Endometrial microvascular endothelial cells (primary cell): Measurements from ENCODE around the gene ARMC6. TPM values are rescaled to one million over a fixed set of nuclear protein-coding genes. Genes with fewer than 3 reads are reported as not detected.

Source experiments
- in situ Hi-C: cut with HindIII; loops from 2 replicates; pipeline ENCODE4 v1.10.0; 2017; ENCODE audit warnings: low sequenced_read_pairs, low pct_unique_long_range_greater_than_20kb; ENCODE audit errors: inconsistent ontology term
- total RNA-seq: library from RNA; depleted of rRNA; stranded (reverse); fragments of >200 nt; gene quantifications from one replicate; pipeline ENCODE4 v1.2.3, GENCODE V29; 2015; ENCODE audit errors: inconsistent ontology term

ARMC6 gene
- total RNA-seq, 1 donor from 2014 or later, result 63.6 TPM

DNA sequence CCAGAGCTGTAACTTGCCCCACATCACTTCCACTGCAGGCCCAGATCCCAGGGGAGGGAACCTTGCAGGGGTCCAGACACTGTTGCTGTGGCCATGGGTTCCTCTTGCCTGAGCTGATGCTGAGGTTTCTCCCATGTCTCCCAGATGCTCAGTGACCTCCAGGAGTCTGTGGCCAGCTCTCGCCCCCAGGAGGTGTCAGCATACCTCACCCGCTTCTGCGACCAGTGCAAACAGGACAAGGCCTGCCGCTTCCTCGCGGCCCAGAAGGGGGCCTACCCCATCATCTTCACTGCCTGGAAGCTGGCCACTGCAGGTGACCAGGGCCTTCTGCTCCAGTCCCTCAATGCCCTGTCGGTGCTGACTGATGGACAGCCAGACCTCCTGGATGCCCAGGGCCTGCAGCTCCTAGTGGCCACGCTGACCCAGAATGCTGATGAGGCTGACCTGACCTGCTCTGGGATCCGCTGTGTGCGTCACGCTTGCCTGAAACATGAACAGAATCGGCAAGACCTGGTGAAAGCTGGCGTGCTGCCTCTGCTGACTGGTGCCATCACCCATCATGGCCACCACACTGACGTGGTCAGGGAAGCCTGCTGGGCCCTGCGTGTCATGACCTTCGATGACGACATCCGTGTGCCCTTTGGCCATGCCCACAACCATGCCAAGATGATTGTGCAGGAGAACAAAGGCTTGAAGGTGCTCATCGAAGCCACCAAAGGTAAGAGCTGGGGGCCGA lies 18.2 kb downstream of the ARMC6 start:
- in situ Hi-C loops, result no loop called here

DNA sequence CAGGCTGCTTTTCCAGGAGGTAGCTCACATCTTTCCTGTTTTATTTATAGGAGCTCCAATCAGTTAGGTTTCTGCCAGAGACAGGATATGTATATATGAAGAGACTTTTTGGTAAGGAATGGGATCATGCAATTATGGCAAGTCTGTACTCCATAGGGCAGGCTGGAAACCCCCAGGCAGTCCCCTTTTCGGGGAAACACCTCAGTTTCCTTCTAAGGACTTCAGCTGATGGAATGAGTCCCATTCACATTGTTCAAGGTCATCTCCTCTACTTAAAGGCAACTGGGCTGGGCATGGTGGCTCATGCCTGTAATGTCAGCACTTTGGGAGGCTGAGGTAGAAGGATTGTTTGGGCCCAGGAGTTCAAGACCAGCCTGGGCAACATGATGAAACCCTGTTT lies 19.5 kb downstream of the ARMC6 start:
- in situ Hi-C loops, result no loop called here

DNA sequence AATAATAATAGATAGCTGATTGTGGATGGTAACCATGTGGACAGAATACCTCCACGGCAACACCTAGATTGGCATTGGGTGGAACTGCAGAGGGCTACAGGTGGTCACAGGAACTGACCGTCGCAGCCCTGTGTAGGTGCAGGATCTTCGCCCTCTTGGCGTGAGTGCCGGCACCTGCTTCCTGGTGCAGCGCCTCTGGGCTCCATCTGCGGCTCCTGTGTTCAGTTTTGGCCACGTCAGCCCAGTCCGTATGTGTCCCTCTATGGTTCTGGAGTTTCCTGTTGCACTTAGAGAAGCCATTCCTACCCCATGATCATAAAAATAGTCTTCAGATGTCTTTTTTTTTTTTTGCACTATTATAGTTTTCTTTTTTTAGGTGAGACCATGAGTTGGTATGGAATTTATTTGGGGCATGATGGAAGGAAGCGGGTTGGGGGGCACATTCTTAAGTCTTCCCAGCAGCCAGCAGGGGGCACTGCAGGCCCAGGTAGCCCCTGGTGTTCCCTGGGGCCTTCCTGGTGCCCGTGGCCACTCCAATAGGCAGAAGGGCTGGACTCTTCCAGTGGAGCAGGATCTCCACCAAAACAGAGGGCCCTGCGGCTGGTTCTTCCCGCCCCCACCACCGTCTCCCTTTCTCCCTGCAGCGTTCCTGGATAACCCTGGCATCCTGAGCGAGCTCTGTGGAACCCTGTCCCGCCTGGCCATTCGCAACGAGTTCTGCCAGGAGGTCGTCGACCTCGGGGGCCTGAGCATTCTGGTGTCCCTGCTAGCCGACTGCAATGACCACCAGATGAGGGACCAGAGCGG lies 20.3 kb downstream of the ARMC6 start:
- in situ Hi-C loops, result no loop called here

DNA sequence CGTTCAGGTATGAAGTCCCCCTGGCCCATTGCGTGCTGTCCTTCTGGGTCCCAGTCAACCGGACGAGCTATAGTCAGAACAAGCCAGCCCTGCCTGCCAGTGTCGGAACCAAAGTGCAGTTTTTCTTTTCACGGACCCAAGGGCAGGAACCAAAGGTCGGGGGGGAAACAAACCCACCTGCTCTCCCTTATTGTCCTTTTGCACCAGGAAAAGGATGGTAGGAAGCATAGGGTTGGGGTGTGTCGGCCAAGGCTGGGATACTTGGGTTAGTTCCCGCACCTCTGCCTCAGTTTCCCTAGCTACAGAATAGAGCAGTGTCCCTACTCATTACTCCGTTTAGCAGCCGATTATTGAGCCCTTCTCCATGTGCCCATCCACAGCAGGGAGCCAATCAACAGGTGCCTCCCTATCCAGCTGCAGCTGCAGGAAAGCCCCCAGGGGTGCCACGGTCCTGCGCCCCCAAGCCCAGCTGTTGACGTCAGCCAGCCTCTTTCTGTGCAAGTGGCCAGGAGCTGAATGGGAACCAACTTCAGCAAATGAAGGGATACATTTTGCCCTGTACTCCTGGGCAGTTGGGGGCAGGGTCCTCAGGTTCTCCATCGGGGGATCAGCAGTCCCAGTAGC lies 21.0 kb downstream of the ARMC6 start:
- in situ Hi-C loops, result no loop called here

DNA sequence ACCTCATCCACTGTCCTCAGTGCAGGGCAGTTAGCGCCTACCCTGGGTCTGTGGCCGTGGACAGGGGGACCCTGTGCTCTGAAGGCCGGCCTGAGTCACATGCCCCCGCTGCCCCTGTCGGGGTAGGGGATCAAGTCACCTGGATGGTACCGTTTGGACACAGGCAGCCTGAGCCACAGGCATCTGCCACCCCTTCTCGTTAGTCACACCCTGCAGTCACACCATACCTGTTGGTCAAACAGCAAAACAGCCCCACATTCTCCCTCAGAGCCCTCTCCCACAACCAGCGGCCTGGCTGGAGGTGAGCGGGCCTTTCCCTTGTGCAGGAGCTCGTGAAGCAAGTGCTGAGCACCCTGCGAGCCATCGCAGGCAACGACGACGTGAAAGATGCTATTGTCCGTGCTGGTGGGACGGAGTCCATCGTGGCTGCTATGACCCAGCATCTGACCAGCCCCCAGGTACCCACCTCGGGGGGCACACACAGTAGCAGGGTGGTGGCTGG lies 21.6 kb downstream of the ARMC6 start:
- in situ Hi-C loops, result no loop called here

DNA sequence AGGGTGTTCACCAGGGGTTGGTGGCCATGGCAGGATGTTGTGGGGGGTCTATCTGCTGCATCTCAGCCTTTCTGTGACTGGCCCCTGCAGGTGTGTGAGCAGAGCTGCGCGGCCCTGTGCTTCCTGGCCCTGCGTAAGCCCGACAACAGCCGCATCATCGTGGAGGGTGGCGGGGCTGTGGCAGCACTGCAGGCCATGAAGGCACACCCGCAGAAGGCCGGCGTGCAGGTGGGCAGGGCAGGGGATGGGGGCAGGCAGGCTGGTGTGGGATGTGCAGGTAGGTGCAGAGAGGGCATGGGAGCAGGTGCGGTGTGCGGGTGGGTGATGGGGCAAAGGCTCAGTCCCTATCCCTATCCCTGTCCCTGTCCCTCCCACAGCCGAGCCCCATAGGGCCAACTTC lies 22.3 kb downstream of the ARMC6 start:
- in situ Hi-C loops, result no loop called here

DNA sequence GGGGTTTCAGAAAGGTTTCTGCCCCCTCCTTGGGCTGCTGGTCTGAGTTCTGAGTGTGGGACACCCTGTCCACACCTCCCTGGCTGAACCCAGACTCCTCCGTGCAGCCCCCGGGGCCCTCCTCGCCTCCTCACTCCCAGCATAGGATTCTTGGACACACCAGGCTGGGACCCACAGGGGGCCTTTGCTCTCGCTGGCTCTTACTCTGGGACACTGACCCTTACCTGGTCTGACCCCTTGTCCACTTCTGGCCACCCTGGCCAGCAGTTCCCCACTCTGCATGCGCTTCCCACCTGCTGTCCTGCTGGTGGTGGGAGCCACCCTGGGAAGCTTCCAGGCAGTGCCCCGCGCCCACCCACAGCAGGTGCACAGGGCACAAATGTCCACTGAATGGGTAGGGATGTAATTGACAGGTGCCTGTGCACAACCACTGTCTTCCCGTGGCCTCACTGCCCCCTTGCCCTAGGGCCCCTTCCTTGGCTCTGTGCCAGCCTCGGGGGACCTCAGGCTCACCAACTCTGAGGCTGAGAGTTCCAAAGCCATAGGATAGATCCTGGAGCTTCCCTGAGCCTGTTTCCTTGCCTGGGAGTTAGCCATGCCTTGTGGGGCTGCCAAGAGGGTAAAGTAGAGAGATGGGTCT lies 23.4 kb downstream of the ARMC6 start:
- in situ Hi-C loops, result no loop called here

DNA sequence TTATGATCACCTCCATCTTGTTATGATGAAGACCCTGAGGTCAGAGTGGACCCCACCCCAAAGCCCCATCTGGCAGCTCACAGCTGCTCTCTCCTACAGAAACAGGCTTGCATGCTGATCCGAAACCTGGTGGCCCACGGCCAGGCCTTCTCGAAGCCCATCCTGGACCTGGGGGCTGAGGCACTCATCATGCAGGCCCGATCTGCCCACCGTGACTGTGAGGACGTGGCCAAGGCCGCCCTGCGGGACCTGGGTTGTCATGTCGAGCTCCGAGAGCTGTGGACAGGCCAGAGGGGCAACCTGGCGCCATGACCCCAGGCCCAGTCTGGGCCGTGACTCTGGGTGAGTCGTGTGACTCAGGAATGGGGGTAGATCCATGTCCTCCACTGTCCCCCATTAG lies 23.9 kb downstream of the ARMC6 start:
- in situ Hi-C loops, result no loop called here

DNA sequence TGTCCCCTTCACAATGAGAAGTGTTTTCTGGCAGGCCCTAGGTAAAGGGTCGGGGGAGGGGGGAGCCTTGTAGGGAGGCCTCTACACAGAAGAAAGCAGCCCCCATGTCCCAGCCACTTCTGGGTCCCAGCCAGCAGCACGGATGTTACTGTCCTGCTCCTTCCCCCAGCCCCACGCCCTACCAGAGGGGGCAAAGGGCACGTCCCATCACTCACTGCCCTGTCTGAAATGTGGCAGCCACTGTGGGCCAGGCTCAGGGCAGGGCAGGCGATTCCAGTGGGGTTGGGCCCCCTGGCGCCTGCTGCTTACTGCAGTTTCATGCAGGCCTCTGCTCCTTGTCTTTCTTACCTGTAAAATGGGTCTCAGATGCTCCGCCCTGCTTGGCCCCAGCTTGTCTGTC lies 24.3 kb downstream of the ARMC6 start:
- in situ Hi-C loops, result no loop called here

DNA sequence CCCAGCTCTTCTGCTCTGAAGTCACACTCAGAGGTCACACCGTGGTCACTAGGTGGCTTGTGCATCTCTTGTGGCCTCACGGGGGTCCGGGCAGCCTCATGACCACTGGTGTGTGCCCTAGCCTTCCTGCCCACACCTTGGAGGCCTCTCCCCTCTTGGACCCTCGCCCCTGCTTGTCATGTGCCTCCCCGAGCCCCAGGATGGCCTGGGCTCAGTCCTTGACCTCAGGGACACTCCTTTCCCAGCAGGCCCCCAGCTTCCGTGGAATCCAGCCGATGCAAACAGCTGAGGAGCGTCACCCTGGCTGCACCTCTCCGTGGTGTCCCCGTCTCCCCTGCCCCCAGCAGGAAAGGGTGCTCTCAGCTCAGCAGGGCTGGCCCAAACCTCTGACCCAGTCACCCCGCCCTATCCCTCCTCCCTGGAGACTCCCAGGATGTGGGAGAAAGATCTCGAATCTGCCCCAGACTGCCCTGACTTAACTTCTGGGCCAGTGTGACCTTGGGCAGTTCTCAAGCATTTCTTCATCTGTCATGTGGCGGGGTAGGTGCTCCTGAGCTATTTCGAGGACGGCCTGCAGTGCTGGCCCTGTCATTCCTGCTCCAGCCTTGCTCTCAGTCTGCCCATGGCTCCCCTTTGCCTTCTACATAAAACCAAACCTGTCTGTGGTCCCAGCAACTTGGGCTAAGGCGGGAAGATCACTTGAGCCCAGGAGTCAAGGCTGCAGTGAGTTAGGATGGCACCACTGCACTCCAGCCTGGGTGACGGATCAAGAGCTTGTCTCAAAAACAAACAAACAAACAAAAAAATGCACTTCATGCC lies 25.8 kb downstream of the ARMC6 start:
- in situ Hi-C loops, result no loop called here

DNA sequence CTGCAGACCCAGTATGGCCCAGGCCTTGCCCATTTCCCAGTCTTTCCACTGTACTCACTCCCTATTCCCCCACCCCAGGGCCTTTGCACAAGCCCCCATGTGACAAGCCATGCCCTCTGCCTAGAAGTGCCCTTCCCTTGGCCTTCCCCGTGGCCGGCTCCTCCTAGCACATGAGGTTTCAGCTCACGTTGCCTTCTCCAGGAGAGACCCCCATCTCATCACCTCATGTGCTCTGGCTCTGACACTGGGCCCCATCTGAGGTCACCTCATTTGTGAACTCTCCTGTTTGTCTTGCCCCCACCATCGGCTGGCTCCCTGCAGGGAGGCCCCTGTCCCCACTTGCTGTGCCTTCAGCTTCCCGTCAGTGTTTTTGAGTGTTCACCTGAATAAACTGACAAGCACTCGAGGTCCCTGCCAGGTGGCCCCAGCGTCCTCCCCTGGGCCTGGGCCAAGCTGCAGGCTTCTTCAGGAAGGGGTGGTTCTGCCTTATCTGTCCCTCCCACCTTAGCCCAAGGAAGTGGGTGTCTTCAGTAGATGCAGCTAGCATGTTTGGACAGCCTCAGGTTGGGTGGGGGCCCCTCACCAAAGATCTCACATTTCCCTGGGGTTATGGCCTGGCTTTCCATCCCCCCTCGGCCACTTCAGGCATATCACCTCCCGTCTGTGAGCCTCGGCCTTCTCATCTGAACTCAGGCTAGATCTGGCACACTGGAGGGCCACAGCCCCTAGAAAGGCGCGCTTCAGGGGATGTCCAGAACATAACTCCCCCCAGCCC lies 26.6 kb downstream of the ARMC6 start:
- in situ Hi-C loops, result no loop called here

DNA sequence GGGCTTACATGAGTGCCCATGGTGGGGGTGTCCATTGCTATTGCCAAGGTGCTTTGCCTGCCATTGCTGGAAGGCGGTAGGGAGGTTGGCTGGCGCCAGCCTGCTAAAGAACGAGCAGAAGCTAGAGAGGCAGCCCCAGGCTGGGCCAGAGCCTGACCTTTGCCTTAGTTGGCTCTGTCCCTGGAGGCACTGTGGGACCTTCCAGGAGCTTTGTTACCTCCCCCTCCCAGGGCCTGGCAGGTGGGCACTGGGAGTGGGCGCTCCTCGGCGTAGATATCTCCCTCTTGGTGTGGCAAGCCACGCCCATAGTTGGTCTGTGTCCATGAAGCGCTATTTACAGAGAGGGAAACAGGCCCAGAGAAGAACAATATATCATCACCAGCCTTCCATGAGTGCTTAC lies 28.1 kb downstream of the ARMC6 start:
- in situ Hi-C loops, result no loop called here

DNA sequence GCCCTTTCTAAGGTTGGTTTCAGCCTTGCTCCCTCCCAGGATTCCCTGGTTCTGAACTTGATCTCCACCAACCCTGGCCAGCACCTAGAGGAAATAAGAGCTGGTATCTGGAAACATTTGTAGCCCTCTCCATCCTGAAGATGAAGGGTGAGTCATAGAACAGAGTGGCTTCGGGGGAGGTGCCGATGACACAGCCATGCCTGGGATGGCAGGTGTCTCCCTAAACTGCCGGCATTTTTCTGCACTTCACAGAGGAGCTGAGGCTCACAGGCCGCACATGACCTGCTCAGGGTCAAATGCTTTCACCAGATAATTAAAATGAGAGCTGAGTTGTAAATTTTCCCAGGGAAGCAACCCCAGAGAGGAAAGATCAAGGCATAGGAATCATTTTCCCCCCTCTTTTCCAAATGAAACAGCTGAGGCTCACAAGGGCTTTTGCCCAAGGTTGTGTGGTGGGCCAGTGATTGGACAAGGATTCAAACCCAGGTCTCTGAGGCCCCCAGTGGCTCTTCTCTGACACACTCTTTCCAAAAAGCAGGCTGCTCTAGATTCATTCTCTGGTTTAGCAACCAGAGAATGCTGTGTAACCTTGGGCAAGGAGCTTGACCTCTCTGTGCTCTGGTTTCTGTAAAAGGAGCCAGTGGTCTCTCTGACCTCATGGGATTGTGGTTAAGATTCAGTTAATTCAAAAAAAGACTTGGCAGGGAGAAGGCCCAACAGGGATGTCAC lies 29.2 kb downstream of the ARMC6 start:
- in situ Hi-C loops, result no loop called here

DNA sequence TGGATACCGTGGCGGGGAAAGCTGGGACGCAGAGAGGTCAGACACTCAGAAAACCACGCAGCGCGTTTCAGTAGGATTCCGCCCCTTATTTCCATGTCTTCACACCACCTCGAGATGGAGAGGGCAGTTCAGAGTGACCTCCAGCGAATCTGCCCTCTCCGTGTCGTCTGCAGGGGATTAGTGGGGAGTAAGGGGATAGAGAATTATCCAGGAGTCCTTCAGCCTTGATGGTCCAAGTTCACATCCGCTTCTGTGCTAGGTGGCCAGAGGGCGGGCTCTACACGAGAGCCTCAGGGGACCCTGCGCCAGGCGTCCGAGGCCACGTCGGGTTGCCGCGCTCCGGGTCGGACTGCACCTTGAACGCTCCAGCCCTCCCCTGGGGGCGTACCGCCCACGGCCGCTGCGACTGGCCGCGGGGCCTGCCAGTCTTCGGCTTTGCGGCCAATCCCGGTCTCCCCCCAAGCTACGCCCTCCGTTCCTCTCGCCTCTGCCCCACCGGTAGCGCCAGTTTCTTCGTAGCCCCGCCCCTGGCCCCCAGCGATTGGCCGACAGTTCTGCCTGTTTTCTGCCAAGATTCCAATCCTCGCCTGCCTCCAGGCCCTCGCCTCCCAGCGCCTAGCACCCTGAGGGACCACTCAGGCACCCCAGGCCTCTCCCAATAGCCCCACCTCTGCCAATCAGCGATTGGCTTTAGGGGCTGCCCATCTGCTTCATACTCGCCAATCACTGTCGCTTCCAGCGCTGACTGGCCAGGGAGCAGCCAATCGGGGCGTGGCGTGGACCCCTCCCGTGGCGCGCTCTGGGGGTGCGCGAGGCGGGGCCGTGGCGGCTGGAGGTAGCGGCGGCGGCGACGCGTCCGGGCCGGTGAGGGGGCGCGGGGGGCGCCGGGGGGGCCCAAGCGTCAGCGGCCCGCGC lies 30.0 kb downstream of the ARMC6 start, which contains the start of gene SLC25A42:
SLC25A42 (plus strand) TSS at position 812 of the 915 bp plus-strand sequence. CDS start 32,131 bp downstream, outside the sequence.
- in situ Hi-C loops, result no loop called here

DNA sequence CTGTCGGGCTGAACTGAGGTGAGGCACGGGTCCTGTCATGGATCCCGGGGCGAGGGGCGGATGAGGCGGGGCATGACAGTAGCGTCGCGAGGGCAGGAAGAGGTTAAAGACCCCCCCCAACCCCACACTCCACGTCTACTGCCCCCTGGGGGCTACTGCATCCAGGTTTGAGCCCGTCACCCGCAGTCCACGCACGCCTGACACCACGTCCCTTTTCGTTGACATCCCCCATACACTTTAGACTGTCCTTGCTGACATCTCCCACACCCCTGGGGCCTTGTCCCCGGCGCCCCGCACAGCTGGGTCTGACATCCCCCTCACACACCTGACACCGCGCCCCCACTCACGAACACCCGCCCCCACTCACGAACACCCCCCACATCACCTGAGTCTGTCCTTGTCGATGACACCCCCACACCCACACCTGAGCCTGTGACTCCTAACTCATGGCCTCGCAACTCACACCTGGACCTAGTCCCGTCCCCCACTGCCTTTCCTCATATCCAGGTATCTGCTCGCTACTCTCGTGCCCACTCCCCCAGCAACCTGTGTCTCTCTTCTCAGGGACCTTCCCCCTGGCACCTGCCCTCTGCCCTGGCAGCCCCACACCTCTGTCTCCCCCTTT lies 30.8 kb downstream of the ARMC6 start:
- in situ Hi-C loops, result no loop called here
